Upper lobe of left lung (tissue), 4 donors: ENCODE measurements around the gene CHST9.

Experiments used
- CTCF ChIP-seq, 6 experiments: fragments of 450-650 bp in 4 of 6; fragments of 200-600 bp in 2 of 6; sonication (generic) in 2 of 6; IDR thresholded peaks; one replicate each; pipeline ENCODE4 v1.5.1; 2016 to 2019; ENCODE audit warnings: antibody characterized with exemption in 6 of 6
- EP300 ChIP-seq, 4 donors: sonication (generic); formaldehyde crosslinking; IDR thresholded peaks; one replicate each; pipeline ENCODE4 v1.5.1; 2017; ENCODE audit warnings: antibody characterized with exemption in 4 of 4, control low read depth in 2 of 4
- POLR2A ChIP-seq, 4 donors: fragments of 450-650 bp; IDR thresholded peaks; one replicate each; pipeline ENCODE4 v1.5.1; 2016 to 2017; ENCODE audit warnings: antibody characterized with exemption in 4 of 4, mild to moderate bottlenecking in 2 of 4

DNA sequence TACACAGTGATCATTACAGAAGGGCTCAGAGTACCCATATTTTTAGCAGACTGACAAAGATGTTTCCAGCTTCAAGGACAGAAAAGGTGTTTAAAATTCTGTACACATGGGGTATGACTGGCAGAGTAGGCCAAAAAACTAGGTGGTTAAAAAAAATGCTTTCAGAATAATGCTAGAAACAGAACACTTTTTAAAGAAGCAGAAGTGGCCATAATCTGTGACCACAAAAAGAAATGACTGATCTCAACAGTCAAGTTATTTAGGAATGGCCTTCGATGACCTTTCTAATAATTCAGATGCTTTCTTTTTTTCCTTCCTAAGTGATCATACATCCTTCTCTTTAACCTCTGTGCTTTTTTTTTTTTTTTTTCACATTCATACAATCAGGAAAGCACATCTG is 315.5 kb downstream of the CHST9 start:
- TF ChIP-seq CTCF (IDR thresholded peaks at IDR 0.05) (no peak), POLR2A (IDR thresholded peaks at IDR 0.05) (no peak), EP300 (IDR thresholded peaks at IDR 0.05) (no peak)
